ENCODE measurements around the gene KRTAP24-1. TPM values are rescaled to one million over a fixed set of nuclear protein-coding genes. Genes with fewer than 3 reads are reported as not detected.

The KRTAP24-1 gene
- total RNA-seq, 1 donor from 2014 or later = not detected

- Histone ChIP-seq H3K36me3 (no peaks in the 10 kb centered on the region), H4K20me1 (ENCODE audit: low read depth) (no peaks in the 10 kb centered on the region), H3F3A (ENCODE audit: low read depth) (no peaks in the 10 kb centered on the region), H3K79me2 (ENCODE audit: low read depth) (no peaks in the 10 kb centered on the region), H2AFZ (replicated peaks) (no peak overlapping the region), H3K4me2 (no peak overlapping the region), H3K9ac (no peak overlapping the region), H3K4me3 (no peak overlapping the region), H3K9me3 (ENCODE audit: low read depth) (no peaks in the 10 kb centered on the region), H3K27me3 (no peaks in the 10 kb centered on the region), H3K4me1 (no peaks in the 10 kb centered on the region), H3K27ac (no peak overlapping the region)
- Mint-ChIP-seq H3K4me3 (no peak overlapping the region), H3K36me3 (no peaks in the 10 kb centered on the region), H3K4me1 (peaks cover 9% of the 10 kb centered on the region), H3K27me3 (ENCODE audit: insufficient read depth, low read depth) (no peaks in the 10 kb centered on the region), H3K27ac (no peak overlapping the region), H3K9me3 (peaks cover 10% of the 10 kb centered on the region)
- no peak for DNase-seq (ENCODE audit: low spot score)
- TF ChIP-seq EZH2phosphoT487 (IDR thresholded peaks at IDR 0.05) = no peak
- no peak for TF ChIP-seq CTCF (IDR thresholded peaks at IDR 0.05)
- no peak for TF ChIP-seq EZH2 (IDR thresholded peaks at IDR 0.05)
Measured at GRCh38 chr21:30234050-30234449, 48.7 kb downstream of the KRTAP24-1 start.

GRCh38 chr21:30233228-30234020 is 49.3 kb downstream of the KRTAP24-1 start:
- peaks cover 10% of the 10 kb centered on the region for H3K9me3 Mint-ChIP-seq
- Histone ChIP-seq H3K4me3 (no peak overlapping the region), H3K4me2 (no peak overlapping the region), H3K79me2 (ENCODE audit: low read depth) (no peaks in the 10 kb centered on the region), H3K9ac (no peak overlapping the region), H2AFZ (replicated peaks) (no peak overlapping the region), H3K27me3 (no peaks in the 10 kb centered on the region), H4K20me1 (ENCODE audit: low read depth) (no peaks in the 10 kb centered on the region), H3K9me3 (ENCODE audit: low read depth) (no peaks in the 10 kb centered on the region), H3K36me3 (no peaks in the 10 kb centered on the region), H3K27ac (no peak overlapping the region), H3F3A (ENCODE audit: low read depth) (no peaks in the 10 kb centered on the region), H3K4me1 (no peaks in the 10 kb centered on the region)
- H3K4me1 Mint-ChIP-seq = peaks cover 9% of the 10 kb centered on the region
- H3K27ac Mint-ChIP-seq = no peak overlapping the region
- TF ChIP-seq EZH2 (IDR thresholded peaks at IDR 0.05) = no peak
- H3K4me3 Mint-ChIP-seq = no peak overlapping the region
- DNase-seq (ENCODE audit: low spot score) = no peak
- H3K27me3 Mint-ChIP-seq (ENCODE audit: insufficient read depth, low read depth) = no peaks in the 10 kb centered on the region
- H3K36me3 Mint-ChIP-seq = no peaks in the 10 kb centered on the region

GRCh38 chr21:30232011-30232410 is 50.7 kb downstream of the KRTAP24-1 start:
- Mint-ChIP-seq H3K9me3 (peaks cover 10% of the 10 kb centered on the region), H3K4me1 (peaks cover 21% of the 10 kb centered on the region), H3K36me3 (no peaks in the 10 kb centered on the region), H3K27me3 (ENCODE audit: insufficient read depth, low read depth) (no peaks in the 10 kb centered on the region), H3K4me3 (no peak overlapping the region), H3K27ac (no peak overlapping the region)
- no peak overlapping the region for H3K9ac ChIP-seq
- no peaks in the 10 kb centered on the region for H3K4me1 ChIP-seq
- H2AFZ ChIP-seq (replicated peaks) = no peak overlapping the region
- no peaks in the 10 kb centered on the region for H3F3A ChIP-seq (ENCODE audit: low read depth)
- H4K20me1 ChIP-seq (ENCODE audit: low read depth) = no peaks in the 10 kb centered on the region
- no peak overlapping the region for H3K27ac ChIP-seq
- no peaks in the 10 kb centered on the region for H3K79me2 ChIP-seq (ENCODE audit: low read depth)
- no peak overlapping the region for H3K4me3 ChIP-seq
- H3K27me3 ChIP-seq = no peaks in the 10 kb centered on the region
- TF ChIP-seq CTCF (IDR thresholded peaks at IDR 0.05) = no peak
- no peak for TF ChIP-seq EZH2phosphoT487 (IDR thresholded peaks at IDR 0.05)
- TF ChIP-seq EZH2 (IDR thresholded peaks at IDR 0.05) = no peak
- no peaks in the 10 kb centered on the region for H3K9me3 ChIP-seq (ENCODE audit: low read depth)
- no peak overlapping the region for H3K4me2 ChIP-seq
- DNase-seq (ENCODE audit: low spot score) = no peak
- H3K36me3 ChIP-seq = no peaks in the 10 kb centered on the region

Other genes with a start within 250 kb of the KRTAP24-1 start
- not detected in 2 replicates for gene CLDN17, start 116.1 kb downstream of the KRTAP24-1 start, total RNA-seq (ENCODE audit: low replicate concordance)
- gene CLDN8, start 66.9 kb downstream of the KRTAP24-1 start, total RNA-seq (ENCODE audit: low replicate concordance) = not detected in 2 replicates
- gene KRTAP25-1, start 6.6 kb upstream of the KRTAP24-1 start, total RNA-seq (ENCODE audit: low replicate concordance) = not detected in 2 replicates
- gene KRTAP26-1, start 37.4 kb upstream of the KRTAP24-1 start, total RNA-seq (ENCODE audit: low replicate concordance) = not detected in 2 replicates
- not detected in 2 replicates for gene KRTAP27-1, start 54.7 kb upstream of the KRTAP24-1 start, total RNA-seq (ENCODE audit: low replicate concordance)
- not detected in 2 replicates for gene KRTAP23-1, start 65.7 kb upstream of the KRTAP24-1 start, total RNA-seq (ENCODE audit: low replicate concordance)
- not detected in 2 replicates for gene KRTAP13-2, start 89.3 kb upstream of the KRTAP24-1 start, total RNA-seq (ENCODE audit: low replicate concordance)
- not detected in 2 replicates for gene KRTAP13-1, start 113.1 kb upstream of the KRTAP24-1 start, total RNA-seq (ENCODE audit: low replicate concordance)
- not detected in 2 replicates for gene KRTAP13-3, start 143.0 kb upstream of the KRTAP24-1 start, total RNA-seq (ENCODE audit: low replicate concordance)
- not detected in 2 replicates for gene KRTAP13-4, start 147.3 kb upstream of the KRTAP24-1 start, total RNA-seq (ENCODE audit: low replicate concordance)
- not detected in 2 replicates for gene KRTAP15-1, start 157.3 kb upstream of the KRTAP24-1 start, total RNA-seq (ENCODE audit: low replicate concordance)
- not detected in 2 replicates for gene KRTAP19-1, start 197.4 kb upstream of the KRTAP24-1 start, total RNA-seq (ENCODE audit: low replicate concordance)
- not detected in 2 replicates for gene KRTAP19-2, start 204.5 kb upstream of the KRTAP24-1 start, total RNA-seq (ENCODE audit: low replicate concordance)
- not detected in 2 replicates for gene KRTAP19-3, start 209.1 kb upstream of the KRTAP24-1 start, total RNA-seq (ENCODE audit: low replicate concordance)
- gene KRTAP19-4, start 214.2 kb upstream of the KRTAP24-1 start, total RNA-seq (ENCODE audit: low replicate concordance) = not detected in 2 replicates
- not detected in 2 replicates for gene KRTAP19-5, start 219.2 kb upstream of the KRTAP24-1 start, total RNA-seq (ENCODE audit: low replicate concordance)

Data from neural progenitor cell (in vitro differentiated cells).